Measurements from ENCODE around the gene WDR59.

WDR59 gene

GRCh38 chr16:74892574-74893461 is 92.1 kb downstream of the WDR59 start:
- no peaks in the 10 kb centered on the region for H3K9me3 Mint-ChIP-seq
- H3K27ac Mint-ChIP-seq = no peak overlapping the region
- H3K4me3 Mint-ChIP-seq = no peak overlapping the region
- no peaks in the 10 kb centered on the region for H3K4me1 Mint-ChIP-seq
- peaks cover 57% of the 10 kb centered on the region for H3K36me3 Mint-ChIP-seq (ENCODE audit: low read depth)
- no peaks in the 10 kb centered on the region for H3K27me3 Mint-ChIP-seq (ENCODE audit: low read depth)
- TF ChIP-seq, protein P1, sequence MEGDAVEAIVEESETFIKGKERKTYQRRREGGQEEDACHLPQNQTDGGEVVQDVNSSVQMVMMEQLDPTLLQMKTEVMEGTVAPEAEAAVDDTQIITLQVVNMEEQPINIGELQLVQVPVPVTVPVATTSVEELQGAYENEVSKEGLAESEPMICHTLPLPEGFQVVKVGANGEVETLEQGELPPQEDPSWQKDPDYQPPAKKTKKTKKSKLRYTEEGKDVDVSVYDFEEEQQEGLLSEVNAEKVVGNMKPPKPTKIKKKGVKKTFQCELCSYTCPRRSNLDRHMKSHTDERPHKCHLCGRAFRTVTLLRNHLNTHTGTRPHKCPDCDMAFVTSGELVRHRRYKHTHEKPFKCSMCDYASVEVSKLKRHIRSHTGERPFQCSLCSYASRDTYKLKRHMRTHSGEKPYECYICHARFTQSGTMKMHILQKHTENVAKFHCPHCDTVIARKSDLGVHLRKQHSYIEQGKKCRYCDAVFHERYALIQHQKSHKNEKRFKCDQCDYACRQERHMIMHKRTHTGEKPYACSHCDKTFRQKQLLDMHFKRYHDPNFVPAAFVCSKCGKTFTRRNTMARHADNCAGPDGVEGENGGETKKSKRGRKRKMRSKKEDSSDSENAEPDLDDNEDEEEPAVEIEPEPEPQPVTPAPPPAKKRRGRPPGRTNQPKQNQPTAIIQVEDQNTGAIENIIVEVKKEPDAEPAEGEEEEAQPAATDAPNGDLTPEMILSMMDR (IDR thresholded peaks at IDR 0.05; ENCODE audit: unreplicated experiment in 3 of 3) = no peak

- Mint-ChIP-seq H3K4me1 (no peaks in the 10 kb centered on the region), H3K36me3 (ENCODE audit: low read depth) (peaks cover 74% of the 10 kb centered on the region), H3K9me3 (no peaks in the 10 kb centered on the region), H3K27ac (no peak overlapping the region), H3K27me3 (ENCODE audit: low read depth) (no peaks in the 10 kb centered on the region), H3K4me3 (no peak overlapping the region)
- TF ChIP-seq, protein P1 (IDR thresholded peaks at IDR 0.05; ENCODE audit: unreplicated experiment in 3 of 3) = no peak
These were observed 96.0 kb downstream of the WDR59 start for GRCh38 chr16:74888888-74889287.

DNA sequence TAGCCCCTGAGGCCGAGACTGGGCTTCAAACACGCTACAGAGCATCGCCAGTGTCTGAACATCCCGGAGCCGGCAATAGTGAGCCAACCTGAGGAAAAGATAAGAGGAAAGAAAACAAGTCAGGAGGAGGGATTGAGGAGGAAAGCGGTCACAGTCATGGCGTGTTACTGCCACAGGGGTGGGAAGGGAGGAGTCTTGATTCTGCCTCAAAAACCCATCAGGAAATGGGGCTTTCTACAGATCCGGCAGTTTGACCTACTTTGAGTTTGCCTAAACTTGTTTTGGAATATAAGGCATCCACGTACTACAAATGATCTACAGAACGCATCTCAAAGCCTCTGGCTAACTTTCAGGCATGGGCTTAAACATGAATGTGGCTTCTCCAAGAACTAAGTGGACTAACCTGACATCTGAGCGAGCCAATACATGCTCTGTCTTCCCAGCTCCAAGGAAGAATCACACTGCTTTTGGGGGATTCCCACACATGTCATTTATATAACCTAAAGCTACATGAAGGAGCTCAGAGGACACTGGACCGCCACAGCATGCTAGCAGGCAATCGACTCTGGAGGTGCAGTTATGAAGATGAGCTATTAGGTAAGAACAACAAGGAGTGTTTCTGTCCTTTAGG is 96.6 kb downstream of the WDR59 start:
- H3K27ac Mint-ChIP-seq = no peak overlapping the region
- H3K36me3 Mint-ChIP-seq (ENCODE audit: low read depth) = peaks cover 74% of the 10 kb centered on the region
- H3K4me1 Mint-ChIP-seq = no peaks in the 10 kb centered on the region
- no peak overlapping the region for H3K4me3 Mint-ChIP-seq
- H3K9me3 Mint-ChIP-seq = no peaks in the 10 kb centered on the region
- no peaks in the 10 kb centered on the region for H3K27me3 Mint-ChIP-seq (ENCODE audit: low read depth)
- TF ChIP-seq, protein P1 (IDR thresholded peaks at IDR 0.05; ENCODE audit: unreplicated experiment in 3 of 3) = no peak

DNA sequence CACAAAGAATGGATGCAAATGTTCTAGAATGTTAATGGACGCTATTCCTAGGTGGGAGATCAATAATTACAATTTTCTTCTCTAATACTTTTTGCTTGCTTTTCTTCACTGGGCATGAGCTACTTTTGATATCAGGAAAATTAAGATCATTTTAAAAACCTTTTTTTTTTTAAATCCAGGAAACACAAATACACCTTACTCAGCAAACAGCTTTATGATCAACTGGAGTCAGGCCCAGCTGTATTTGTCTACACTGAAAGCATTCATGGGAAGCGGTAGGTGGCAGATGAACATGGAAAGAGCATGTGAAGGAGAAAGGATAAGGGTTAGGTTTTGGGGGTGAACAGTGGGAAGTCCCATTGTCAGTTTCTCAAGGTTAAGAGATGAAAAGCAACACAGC is 97.8 kb downstream of the WDR59 start:
- Mint-ChIP-seq H3K9me3 (no peaks in the 10 kb centered on the region), H3K36me3 (ENCODE audit: low read depth) (peaks cover 70% of the 10 kb centered on the region)
- TF ChIP-seq, protein P1 (IDR thresholded peaks at IDR 0.05; ENCODE audit: unreplicated experiment in 3 of 3) = no peak

GRCh38 chr16:74877706-74878105 is 107.2 kb downstream of the WDR59 start:
- H3K9me3 Mint-ChIP-seq = no peaks in the 10 kb centered on the region
- no peaks in the 10 kb centered on the region for H3K4me1 Mint-ChIP-seq
- TF ChIP-seq, protein P1 (IDR thresholded peaks at IDR 0.05; ENCODE audit: unreplicated experiment in 3 of 3) = no peak
- no peak overlapping the region for H3K4me3 Mint-ChIP-seq
- peaks cover 48% of the 10 kb centered on the region for H3K36me3 Mint-ChIP-seq (ENCODE audit: low read depth)
- no peak overlapping the region for H3K27ac Mint-ChIP-seq
- no peaks in the 10 kb centered on the region for H3K27me3 Mint-ChIP-seq (ENCODE audit: low read depth)

More for the DNA sequence above, 97.8 kb downstream of the WDR59 start:
- no peak overlapping the region for H3K27ac Mint-ChIP-seq
- no peaks in the 10 kb centered on the region for H3K27me3 Mint-ChIP-seq (ENCODE audit: low read depth)
- H3K4me1 Mint-ChIP-seq = no peaks in the 10 kb centered on the region
- no peak overlapping the region for H3K4me3 Mint-ChIP-seq
